GM18870 (cell line): ENCODE data around the gene UCP2.
"Not testable (repeated sequence)": the region's sequence is repeated elsewhere in the genome, so short reads cannot be mapped to it uniquely, and the experiment has no call there.

Experiments used
- ATAC-seq: cut with Tn5 transposase; IDR thresholded peaks from one replicate; pipeline ENCODE4 v1.9.1; 2021; ENCODE audit warnings: moderate library complexity; ENCODE audit not compliant: unreplicated experiment

Gene UCP2

DNA sequence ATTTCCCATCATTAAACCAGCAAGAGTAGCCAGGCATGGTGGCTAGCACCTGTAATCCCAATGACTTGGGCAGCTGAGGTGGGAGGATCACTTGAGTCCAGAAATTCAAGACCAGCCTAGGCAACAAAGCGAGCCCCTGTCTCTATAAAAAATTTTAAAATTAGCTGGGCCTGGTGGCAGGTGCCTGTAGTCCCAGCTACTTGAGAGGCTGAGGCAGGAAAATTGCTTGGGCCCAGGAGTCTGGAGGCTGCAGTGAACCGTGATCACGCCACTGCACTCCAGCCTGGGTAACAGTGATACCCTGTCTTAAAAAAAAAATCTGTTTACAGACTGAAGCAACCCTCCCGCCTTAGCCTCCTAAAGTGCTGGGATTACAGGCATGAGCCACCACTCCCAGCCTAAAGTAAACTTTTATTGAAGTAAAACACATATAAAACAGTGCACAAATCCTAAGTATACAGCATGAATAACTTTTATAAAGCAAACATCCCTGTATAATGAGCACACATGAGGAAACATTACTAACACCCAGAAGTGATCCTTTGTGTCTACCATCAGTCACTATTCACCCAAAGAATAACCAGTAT, 13.6 kb upstream of the UCP2 start:
- no peak for ATAC-seq

GRCh38 chr11:73995731-73996130, 13.1 kb upstream of the UCP2 start:
- ATAC-seq: no peak

GRCh38 chr11:73995247-73995646, 12.6 kb upstream of the UCP2 start:
- no peak for ATAC-seq

DNA sequence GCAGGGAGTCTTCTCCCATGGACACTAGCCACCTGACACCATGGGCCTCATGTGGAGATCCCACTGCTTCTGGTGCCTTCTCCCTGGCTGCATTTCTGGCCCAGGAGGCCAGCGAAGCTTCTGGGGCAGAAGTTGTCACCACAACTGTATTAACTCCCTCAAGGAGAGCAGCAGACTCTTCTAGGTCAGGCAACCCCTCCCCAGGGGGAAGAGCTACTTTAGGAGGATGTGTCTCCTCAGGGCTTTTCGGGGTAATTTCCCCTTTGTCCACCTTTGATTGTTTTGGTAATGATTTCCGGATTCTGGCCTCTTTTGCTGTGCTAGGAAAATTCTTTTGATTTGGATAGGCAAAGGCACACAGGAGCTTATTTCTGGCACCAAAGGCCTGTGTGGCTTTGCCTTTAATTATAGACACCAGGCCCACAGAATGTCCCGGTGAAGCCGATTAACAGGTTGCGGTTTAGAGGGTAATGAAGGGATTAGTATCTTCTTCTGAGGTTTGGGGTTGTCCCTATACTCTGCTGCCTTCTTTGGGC, 8.9 kb upstream of the UCP2 start:
- no peak for ATAC-seq

GRCh38 chr11:73990730-73991129, 8.1 kb upstream of the UCP2 start:
- no peak for ATAC-seq

GRCh38 chr11:73989156-73989555, 6.5 kb upstream of the UCP2 start:
- ATAC-seq: no peak

GRCh38 chr11:73988227-73988626, 5.6 kb upstream of the UCP2 start:
- no peak for ATAC-seq

GRCh38 chr11:73985661-73986060, 3.0 kb upstream of the UCP2 start:
- ATAC-seq: not testable (repeated sequence)

GRCh38 chr11:73983741-73984538, 1.3 kb upstream of the UCP2 start:
- ATAC-seq: no peak

- ATAC-seq: peak; percentile 47
Observed at GRCh38 chr11:73982990-73983740, 522 bp upstream of the UCP2 start.

DNA sequence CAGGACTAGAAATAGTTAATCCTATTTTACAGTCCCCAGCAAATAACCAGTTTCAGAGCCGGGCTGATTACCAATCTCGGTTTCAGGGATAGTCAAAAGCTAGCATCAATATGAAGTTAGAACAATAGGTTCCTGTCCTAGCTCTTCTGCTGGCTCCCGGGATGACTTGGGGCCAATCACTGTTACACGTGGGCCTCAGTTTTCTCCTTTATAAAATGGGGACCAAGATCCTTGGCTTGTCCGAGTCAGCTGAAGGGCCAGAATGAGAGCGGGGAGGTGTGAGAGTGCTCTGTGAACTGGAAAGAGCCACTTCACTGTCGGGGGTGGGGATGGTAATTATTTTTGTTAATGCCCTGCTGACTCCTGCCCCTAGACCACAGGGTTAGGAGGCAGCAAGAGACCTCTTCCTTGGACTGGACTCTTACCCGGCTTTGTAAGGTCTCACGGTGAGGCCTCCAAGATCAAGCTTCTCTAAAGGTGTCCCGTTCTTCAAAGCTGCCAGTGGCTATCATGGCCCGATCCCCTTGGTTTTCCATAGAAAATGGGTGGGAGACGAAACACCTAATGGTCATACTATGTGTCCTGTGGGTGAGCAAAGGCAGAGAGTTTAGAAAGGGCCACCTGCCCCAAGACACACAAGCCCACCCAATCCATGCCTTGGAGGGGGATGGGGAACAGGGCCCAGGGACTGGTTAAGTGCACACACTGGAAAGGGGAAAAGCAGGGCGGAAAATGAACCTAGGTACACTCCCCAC, 1.4 kb downstream of the UCP2 start:
- no peak for ATAC-seq

- peak; percentile 47 for ATAC-seq
Observed at GRCh38 chr11:73980001-73980961, 2.4 kb downstream of the UCP2 start.

DNA sequence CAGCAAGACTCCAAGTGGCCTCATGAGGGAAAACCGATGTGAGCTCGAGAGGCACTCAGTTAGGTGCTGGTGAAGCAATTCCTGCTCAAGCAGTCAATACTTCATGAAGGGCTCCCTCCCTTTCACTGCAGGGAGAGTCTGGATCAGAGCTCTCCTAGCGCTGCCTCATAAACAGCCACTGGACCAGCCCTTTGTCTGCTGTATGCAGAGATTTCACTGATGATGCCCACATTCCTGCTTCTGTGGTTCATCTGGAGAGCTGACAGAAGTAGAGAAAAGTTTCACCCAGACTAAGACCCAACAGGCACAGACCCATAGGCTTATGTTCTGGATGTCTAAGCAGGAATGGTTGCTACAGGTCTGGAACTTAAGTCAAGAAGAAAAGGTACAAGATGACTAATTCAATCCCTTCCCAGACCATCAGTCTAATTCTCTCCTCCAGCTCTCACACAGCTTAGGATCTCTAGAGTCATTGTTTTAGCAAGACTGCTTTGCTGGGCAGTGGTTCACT, 4.0 kb downstream of the UCP2 start:
- ATAC-seq: no peak

- ATAC-seq: no peak
Observed at GRCh38 chr11:73977856-73978519, 4.7 kb downstream of the UCP2 start.

GRCh38 chr11:73976451-73977151, 6.0 kb downstream of the UCP2 start:
- ATAC-seq: no peak

GRCh38 chr11:73975479-73975757, 7.2 kb downstream of the UCP2 start:
- ATAC-seq: no peak

DNA sequence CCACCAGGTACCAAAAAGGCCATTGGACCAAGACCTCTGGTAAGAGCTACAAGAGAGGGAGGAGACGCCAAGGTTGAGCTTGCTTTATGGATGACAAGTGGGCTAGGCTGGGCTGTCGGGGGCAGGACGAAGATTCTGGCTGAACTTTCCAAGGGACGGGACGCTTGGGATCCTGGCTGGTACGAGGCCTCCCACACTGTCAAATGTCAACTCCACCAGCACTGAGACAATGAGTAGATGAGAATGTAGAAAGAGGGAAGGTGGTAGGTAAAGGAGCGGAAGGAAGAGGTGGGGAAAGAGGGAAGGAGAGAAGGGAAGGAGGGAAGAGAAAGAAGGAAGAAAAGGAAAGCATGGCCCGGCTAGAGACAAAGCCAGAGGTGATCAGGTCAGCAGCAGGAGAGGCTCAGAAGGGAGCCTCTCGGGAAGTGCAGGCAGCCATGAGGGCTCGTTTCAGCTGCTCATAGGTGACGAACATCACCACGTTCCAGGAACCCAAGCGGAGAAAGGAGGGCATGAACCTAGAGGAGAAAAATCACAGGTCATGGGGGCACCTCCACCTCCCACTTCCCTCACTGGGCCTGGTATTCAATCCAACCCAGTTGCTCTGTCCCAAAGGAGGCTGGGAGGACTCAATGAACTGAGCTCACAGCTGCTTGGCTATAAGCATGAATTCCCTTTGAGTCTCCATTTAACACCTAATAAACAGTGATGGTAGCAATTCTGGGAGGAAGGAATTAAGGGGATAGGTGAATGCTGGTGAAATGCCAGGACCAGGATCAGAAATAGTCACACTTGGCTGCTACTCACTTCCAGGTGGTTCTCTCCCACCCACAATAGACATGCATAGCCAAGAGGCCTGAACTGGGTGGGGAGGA, 7.8 kb downstream of the UCP2 start:
- ATAC-seq: no peak
